K562 (cell line): ENCODE results near the gene SLC7A4. TPM values are rescaled to one million over a fixed set of nuclear protein-coding genes. Genes with fewer than 3 reads are reported as not detected.

Experiments
- ATF3 ChIP-seq, 2 experiments: fragments of 450-650 bp in 1 of 2; sonication (generic) in 1 of 2; formaldehyde crosslinking in 1 of 2; IDR thresholded peaks in 1 of 2; conservative IDR thresholded peaks in 1 of 2; 2 replicates each; pipeline versions ENCODE4 v1.6.1 to v1.8.1; 2016 to 2023; ENCODE audit warnings: mild to moderate bottlenecking in 2 of 2, moderate library complexity in 2 of 2, inconsistent platforms in 1 of 2, missing genetic modification reagents in 1 of 2
- CEBPZ ChIP-seq: fragments of 150-350 bp; IDR thresholded peaks from 2 replicates; pipeline ENCODE4 v1.6.1; 2014; ENCODE audit warnings: low read depth, mild to moderate bottlenecking, low read length, borderline replicate concordance
- E2F6 ChIP-seq, 2 experiments: IDR thresholded peaks; 2 replicates each; pipeline ENCODE4 v1.6.1; 2011; ENCODE audit warnings: borderline replicate concordance in 1 of 2, control low read depth in 1 of 2, low read depth in 1 of 2, low read length in 1 of 2, mild to moderate bottlenecking in 1 of 2, mixed read lengths in 1 of 2, moderate library complexity in 1 of 2; ENCODE audit not compliant: insufficient read depth in 1 of 2, insufficient read length in 1 of 2, poor library complexity in 1 of 2, severe bottlenecking in 1 of 2; ENCODE audit errors: extremely low read depth in 1 of 2
- EGR1 ChIP-seq: fragments of 450-650 bp; conservative IDR thresholded peaks from 2 replicates; pipeline ENCODE4 v1.6.1; 2017; ENCODE audit warnings: mild to moderate bottlenecking
- HCFC1 ChIP-seq: IDR thresholded peaks from 2 replicates; pipeline ENCODE4 v1.6.1; 2012; ENCODE audit warnings: low read depth, low read length, improper control_type of control experiment
- IRF1 ChIP-seq: sonication (generic); formaldehyde crosslinking; IDR thresholded peaks from 2 replicates; pipeline ENCODE4 v1.8.0; 2022; ENCODE audit warnings: missing genetic modification reagents, mild to moderate bottlenecking, borderline replicate concordance
- SIRT6 ChIP-seq: IDR thresholded peaks from one replicate; pipeline ENCODE4 v1.6.1; 2012; ENCODE audit warnings: low read depth, mild to moderate bottlenecking, control low read depth, inconsistent platforms, low read length, moderate library complexity
- SP2 ChIP-seq: IDR thresholded peaks from 2 replicates; pipeline ENCODE4 v1.6.1; 2011; ENCODE audit warnings: mild to moderate bottlenecking, low read depth, low read length, moderate library complexity; ENCODE audit not compliant: poor library complexity, severe bottlenecking; ENCODE audit errors: extremely low read depth
- TAF15 ChIP-seq: fragments of 200-400 bp; formaldehyde crosslinking; IDR thresholded peaks from 2 replicates; pipeline ENCODE4 v1.6.1; 2017; ENCODE audit warnings: mild to moderate bottlenecking, low read depth, low read length, moderate library complexity
- TAF7 ChIP-seq: fragments of 450-650 bp; IDR thresholded peaks from 2 replicates; pipeline ENCODE4 v1.6.1; 2016; ENCODE audit warnings: missing genetic modification characterization, missing compliant biosample characterization
- ZNF134 ChIP-seq: fragments of 250-450 bp; sonication (Bioruptor Pico); conservative IDR thresholded peaks from 2 replicates; pipeline ENCODE4 v1.4.0; 2020
- ZNF165 ChIP-seq: fragments of 250-450 bp; sonication (Bioruptor Pico); IDR thresholded peaks from 2 replicates; pipeline ENCODE4 v1.4.0; 2020; ENCODE audit warnings: borderline replicate concordance
- polyA plus RNA-seq, 8 experiments: library from polyadenylated mRNA; depleted of rRNA in 4 of 8; stranded (reverse) in 5 of 8; unstranded in 3 of 8; fragments of >200 nt; fragmentation: Nextera tagmentation in 2 of 8; fragmentation: Illumina TruSeq in 1 of 8; extraction: Ambion mirVana in 2 of 8; extraction: Trizol in 1 of 8; gene quantifications; 2 replicates each; pipeline versions ENCODE4 v1.2.1 to v1.2.3, GENCODE V29; 2011 to 2014; ENCODE audit warnings: inconsistent platforms in 1 of 8, missing spikeins in 1 of 8
- total RNA-seq, 7 experiments: library from RNA; depleted of rRNA in 6 of 7; stranded (reverse); fragments of >200 nt in 6 of 7; fragmentation: Illumina TruSeq in 2 of 7; extraction: Trizol in 2 of 7; gene quantifications; 2 replicates each; pipeline versions ENCODE4 v1.2.1 to v1.2.3, GENCODE V29; 2011 to 2021; ENCODE audit warnings: low replicate concordance in 1 of 7
- TF ChIP-seq, protein P1 (sequence below): fragments of 250-450 bp; sonication (Bioruptor Pico); IDR thresholded peaks from 2 replicates; pipeline ENCODE4 v1.8.0; 2021; ENCODE audit warnings: moderate library complexity, mild to moderate bottlenecking, inconsistent platforms

Gene SLC7A4
- total and polyA plus RNA-seq, 9 of the 15 experiments (the other 6 are each of a cell fraction or from before 2014, with no cell fraction given), result not detected

DNA sequence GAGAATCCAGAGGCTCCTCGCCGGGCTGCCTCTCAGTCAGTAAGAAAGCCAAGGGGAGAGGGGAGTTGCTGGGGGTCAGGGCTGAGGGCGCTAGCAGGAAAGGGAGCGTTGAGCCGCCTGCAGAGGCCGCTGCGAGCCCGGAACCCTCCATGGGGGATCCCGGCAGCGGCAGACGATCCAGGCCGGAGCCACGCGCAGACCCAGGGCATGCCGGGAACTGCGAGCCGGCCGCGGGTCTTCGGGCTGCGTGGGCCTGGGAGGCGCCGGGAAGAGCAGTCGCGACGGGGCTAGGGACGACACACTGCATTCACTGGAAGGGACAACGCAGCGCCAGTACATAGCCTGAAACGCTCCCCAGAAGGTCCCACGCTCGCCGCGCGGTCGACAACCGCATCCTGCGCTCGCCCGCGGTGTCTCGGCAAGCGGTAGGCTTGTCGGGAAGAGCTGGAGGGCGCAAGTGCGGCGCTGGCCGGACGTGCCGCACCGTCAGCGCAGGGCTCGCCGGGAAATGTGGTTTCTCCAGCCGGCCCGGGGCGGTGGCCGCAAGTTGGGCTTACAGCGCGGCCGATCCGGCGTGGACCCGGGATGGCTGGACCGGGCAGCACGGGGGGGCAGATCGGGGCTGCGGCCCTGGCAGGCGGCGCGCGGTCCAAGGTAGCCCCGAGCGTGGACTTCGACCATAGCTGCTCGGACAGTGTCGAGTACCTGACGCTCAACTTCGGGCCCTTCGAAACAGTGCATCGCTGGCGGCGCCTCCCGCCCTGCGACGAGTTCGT, 50.4 kb downstream of the SLC7A4 start, which contains the start of gene LZTR1 (continued):
- TF ChIP-seq ATF3 (IDR thresholded peaks at IDR 0.05), result no peak
- TF ChIP-seq ATF3 (CRISPR knock-in tag; conservative IDR thresholded peaks at IDR 0.05), result peak; percentile 99
- TF ChIP-seq ZNF134 (CRISPR knock-in tag), result peak; percentile 88
- no peak for TF ChIP-seq EGR1
- peak; percentile 96 to 97 for TF ChIP-seq E2F6 (IDR thresholded peaks at IDR 0.05; ENCODE audit: borderline replicate concordance in 1 of 2, extremely low read depth in 1 of 2, insufficient read depth in 1 of 2, insufficient read length in 1 of 2, low read depth in 1 of 2, low read length in 1 of 2, poor library complexity in 1 of 2, severe bottlenecking in 1 of 2)
- TF ChIP-seq SIRT6, result peak; percentile 90
- no peak for TF ChIP-seq IRF1 (CRISPR knock-in tag)
- peak; percentile 8 for TF ChIP-seq SP2
- peak; percentile 92 for TF ChIP-seq TAF7 (tag)
- peak; percentile 95 for TF ChIP-seq HCFC1
- TF ChIP-seq ZNF165 (CRISPR knock-in tag), result peak; percentile 97
- peak; percentile 56; the same call in 1 of the 2 replicates for TF ChIP-seq CEBPZ
- TF ChIP-seq TAF15, result peak; percentile 77; the same call in 1 of the 2 replicates
- TF ChIP-seq, protein P1, sequence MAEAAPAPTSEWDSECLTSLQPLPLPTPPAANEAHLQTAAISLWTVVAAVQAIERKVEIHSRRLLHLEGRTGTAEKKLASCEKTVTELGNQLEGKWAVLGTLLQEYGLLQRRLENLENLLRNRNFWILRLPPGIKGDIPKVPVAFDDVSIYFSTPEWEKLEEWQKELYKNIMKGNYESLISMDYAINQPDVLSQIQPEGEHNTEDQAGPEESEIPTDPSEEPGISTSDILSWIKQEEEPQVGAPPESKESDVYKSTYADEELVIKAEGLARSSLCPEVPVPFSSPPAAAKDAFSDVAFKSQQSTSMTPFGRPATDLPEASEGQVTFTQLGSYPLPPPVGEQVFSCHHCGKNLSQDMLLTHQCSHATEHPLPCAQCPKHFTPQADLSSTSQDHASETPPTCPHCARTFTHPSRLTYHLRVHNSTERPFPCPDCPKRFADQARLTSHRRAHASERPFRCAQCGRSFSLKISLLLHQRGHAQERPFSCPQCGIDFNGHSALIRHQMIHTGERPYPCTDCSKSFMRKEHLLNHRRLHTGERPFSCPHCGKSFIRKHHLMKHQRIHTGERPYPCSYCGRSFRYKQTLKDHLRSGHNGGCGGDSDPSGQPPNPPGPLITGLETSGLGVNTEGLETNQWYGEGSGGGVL (CRISPR knock-in tag), result no peak
